Type B pancreatic cell (in vitro differentiated cells): ENCODE measurements around the gene ZBTB20. TPM values are rescaled to one million over a fixed set of nuclear protein-coding genes. Genes with fewer than 3 reads are reported as not detected.

Experiments
- DNase-seq: peaks from one replicate; pipeline ENCODE4 v3.0.0; 2021; ENCODE audit warnings: mixed read lengths; ENCODE audit not compliant: unreplicated experiment; ENCODE audit errors: extremely low spot score
- H3K27ac Mint-ChIP-seq: 2 replicates; pipeline ENCODE4 v1.8.0; 2021; ENCODE audit warnings: mild to moderate bottlenecking, mixed read lengths
- H3K27me3 Mint-ChIP-seq: 2 replicates; pipeline ENCODE4 v1.8.0; 2021; ENCODE audit warnings: mixed read lengths
- H3K36me3 Mint-ChIP-seq: 2 replicates; pipeline ENCODE4 v1.8.0; 2021; ENCODE audit warnings: mixed read lengths
- H3K4me1 Mint-ChIP-seq: one replicate; pipeline ENCODE4 v1.8.0; 2021; ENCODE audit warnings: mixed read lengths; ENCODE audit not compliant: unreplicated experiment
- H3K4me3 Mint-ChIP-seq: 2 replicates; pipeline ENCODE4 v1.8.0; 2021; ENCODE audit warnings: mild to moderate bottlenecking, mixed read lengths
- H3K9me3 Mint-ChIP-seq: 2 replicates; pipeline ENCODE4 v1.8.0; 2021; ENCODE audit warnings: mixed read lengths
- CTCF ChIP-seq: fragments of 200-600 bp; sonication (generic); conservative IDR thresholded peaks from 2 replicates; pipeline ENCODE4 v1.5.0; 2021; ENCODE audit warnings: antibody characterized with exemption, mild to moderate bottlenecking
- total RNA-seq: library from RNA; stranded (reverse); gene quantifications from 2 replicates; pipeline ENCODE4 v1.2.1, GENCODE V29; 2021; ENCODE audit warnings: low replicate concordance

Gene ZBTB20
- total RNA-seq, 1 donor from 2014 or later, result 14.4 TPM

DNA sequence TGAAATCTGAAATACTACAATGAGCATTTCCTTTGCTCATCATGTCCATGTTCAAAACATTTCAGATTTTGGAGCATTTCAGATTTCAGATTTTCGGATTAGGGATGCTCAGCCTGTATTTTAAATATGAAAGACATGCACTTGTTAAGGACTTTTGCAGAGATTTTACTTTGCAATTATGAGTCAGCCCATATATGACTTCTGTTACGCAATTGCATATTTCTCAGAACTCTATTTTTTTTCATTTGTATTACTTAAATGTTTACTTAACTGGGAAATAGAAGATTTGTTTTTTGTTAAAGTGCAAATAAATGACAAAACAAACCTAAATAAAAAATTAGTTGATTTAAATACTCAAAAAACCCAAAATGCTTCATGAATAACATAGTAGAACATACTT is 376.2 kb downstream of the ZBTB20 start:
- DNase-seq, result no peak
- no peak overlapping the region for H3K4me3 Mint-ChIP-seq
- no peak overlapping the region for H3K27ac Mint-ChIP-seq
- no peaks in the 10 kb centered on the region for H3K9me3 Mint-ChIP-seq
- peaks cover 4% of the 10 kb centered on the region for H3K4me1 Mint-ChIP-seq
- no peaks in the 10 kb centered on the region for H3K27me3 Mint-ChIP-seq
- no peak for TF ChIP-seq CTCF
- H3K36me3 Mint-ChIP-seq, result no peaks in the 10 kb centered on the region

DNA sequence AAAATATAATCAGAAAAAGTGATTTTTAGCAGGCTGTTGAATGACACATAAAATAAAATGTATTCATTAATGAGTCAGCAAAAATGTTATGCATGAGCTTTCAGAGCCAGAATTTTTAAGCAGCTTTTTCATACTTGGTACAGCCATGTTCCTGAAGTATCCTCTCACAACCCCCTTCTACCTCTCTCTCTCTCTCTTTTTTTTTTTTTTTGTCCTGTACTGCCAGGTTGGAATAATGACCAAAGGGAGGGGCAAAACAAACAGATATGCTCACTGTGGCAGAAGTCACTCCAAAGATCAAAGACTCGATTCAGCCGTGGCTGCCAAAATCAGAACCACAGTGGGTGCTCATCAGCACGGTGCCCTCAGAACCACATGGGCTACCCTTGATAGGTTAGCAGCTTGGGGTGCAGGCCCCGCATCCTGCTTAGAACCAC is 383.0 kb downstream of the ZBTB20 start:
- Mint-ChIP-seq H3K9me3 (no peaks in the 10 kb centered on the region), H3K4me1 (peaks cover 17% of the 10 kb centered on the region), H3K36me3 (no peaks in the 10 kb centered on the region), H3K4me3 (no peak overlapping the region), H3K27ac (no peak overlapping the region), H3K27me3 (no peaks in the 10 kb centered on the region)
- no peak for DNase-seq
- no peak for TF ChIP-seq CTCF

GRCh38 chr3:114762144-114762543 is 384.9 kb downstream of the ZBTB20 start:
- no peaks in the 10 kb centered on the region for H3K27me3 Mint-ChIP-seq
- H3K4me1 Mint-ChIP-seq, result peaks cover 23% of the 10 kb centered on the region
- DNase-seq, result no peak
- H3K27ac Mint-ChIP-seq, result no peak overlapping the region
- no peaks in the 10 kb centered on the region for H3K36me3 Mint-ChIP-seq
- H3K9me3 Mint-ChIP-seq, result no peaks in the 10 kb centered on the region
- no peak overlapping the region for H3K4me3 Mint-ChIP-seq
- no peak for TF ChIP-seq CTCF

DNA sequence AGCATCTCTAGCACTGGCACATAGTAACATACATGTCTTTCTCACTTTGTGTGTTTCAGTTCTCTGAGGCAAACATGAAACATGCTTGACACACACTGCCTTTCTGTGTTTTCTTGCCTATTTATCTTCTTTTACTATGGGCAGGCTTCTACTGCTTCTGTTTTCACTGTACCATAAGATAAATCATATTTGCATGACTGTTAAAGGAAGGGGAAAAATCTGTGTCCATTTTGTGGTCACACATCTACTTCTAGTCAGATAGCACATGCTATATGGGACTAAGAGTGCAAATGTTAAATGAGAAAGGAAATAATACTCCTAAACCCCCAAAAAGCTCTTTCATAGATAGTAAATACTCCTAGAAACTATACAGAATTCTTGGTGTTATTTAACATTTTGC is 386.4 kb downstream of the ZBTB20 start:
- Mint-ChIP-seq H3K27me3 (no peaks in the 10 kb centered on the region), H3K4me3 (no peak overlapping the region), H3K36me3 (no peaks in the 10 kb centered on the region), H3K9me3 (no peaks in the 10 kb centered on the region), H3K27ac (no peak overlapping the region), H3K4me1 (peaks cover 23% of the 10 kb centered on the region)
- TF ChIP-seq CTCF, result no peak
- DNase-seq, result no peak

DNA sequence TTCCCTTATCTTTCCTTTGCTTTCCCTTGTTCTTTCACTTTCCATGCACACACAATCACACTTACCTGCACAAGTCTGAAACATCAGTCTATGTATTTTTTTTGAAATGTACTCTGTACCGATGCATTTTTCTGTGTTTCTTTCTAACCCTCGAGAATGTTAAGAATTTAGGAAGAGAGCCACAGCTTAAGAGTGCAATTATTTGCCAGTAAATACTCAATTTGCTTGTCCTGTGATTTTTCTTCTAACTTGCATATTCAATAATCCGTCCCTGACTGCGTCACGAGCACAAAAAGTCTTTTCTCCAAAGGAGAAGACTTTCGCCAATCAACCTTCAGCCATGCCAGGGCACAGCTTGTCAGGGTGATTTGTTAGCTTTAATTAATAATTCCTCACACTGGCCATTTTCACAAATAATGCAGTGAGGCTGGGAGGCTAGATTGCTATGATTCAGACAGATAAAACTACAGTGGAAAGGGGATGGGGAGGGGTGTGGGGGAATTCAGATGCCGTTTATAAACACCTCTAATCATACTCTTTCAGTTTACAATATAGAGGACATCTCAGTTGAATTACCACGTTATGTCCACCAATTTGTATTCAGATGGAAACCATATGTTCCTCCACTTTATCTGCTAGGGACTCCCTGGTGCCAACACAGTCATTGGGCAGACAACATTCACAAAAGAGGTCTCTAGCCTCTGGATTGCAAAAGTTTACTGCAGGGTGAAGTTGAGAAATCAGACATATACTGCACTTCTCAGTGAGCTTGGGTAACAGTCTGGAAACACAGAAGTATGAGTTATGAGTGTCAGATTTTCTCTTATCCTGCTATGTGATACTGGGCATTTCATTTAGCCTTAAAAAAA is 388.0 kb downstream of the ZBTB20 start:
- peaks cover 23% of the 10 kb centered on the region for H3K4me1 Mint-ChIP-seq
- H3K4me3 Mint-ChIP-seq, result peak overlapping the region; percentile 1
- no peaks in the 10 kb centered on the region for H3K27me3 Mint-ChIP-seq
- no peaks in the 10 kb centered on the region for H3K9me3 Mint-ChIP-seq
- H3K36me3 Mint-ChIP-seq, result no peaks in the 10 kb centered on the region
- TF ChIP-seq CTCF, result no peak
- DNase-seq, result no peak
- no peak overlapping the region for H3K27ac Mint-ChIP-seq
